SK-N-SH (cell line): ENCODE measurements around the gene ABCB7. TPM values are rescaled to one million over a fixed set of nuclear protein-coding genes. Genes with fewer than 3 reads are reported as not detected.

ENCODE experiments used
- CTCF ChIA-PET: fragments of 300-600, 350-600 bp; formaldehyde crosslinking; extraction: SDS; loops from one replicate; lab custom pipeline; 2021; lab: Yijun Ruan, JAX
- POLR2A ChIA-PET: fragments of 350-600 bp; sonication (Branson Sonifier 250); formaldehyde crosslinking; extraction: SDS; loops from one replicate; lab custom pipeline; 2020; ENCODE audit warnings: antibody characterized with exemption, inconsistent platforms; lab: Yijun Ruan, JAX
- DNase-seq: peaks from one replicate; pipeline ENCODE4 v3.0.0; 2012
- H2AFZ ChIP-seq: fragments of 200-600 bp; sonication (generic); 2 replicates; pipeline ENCODE4 v1.8.1; 2016; ENCODE audit warnings: antibody characterized with exemption, mild to moderate bottlenecking, low read depth
- H3F3A ChIP-seq: fragments of 200-600 bp; sonication (generic); replicated peaks from 2 replicates; pipeline ENCODE3; 2016; ENCODE audit warnings: antibody characterized with exemption, mild to moderate bottlenecking; ENCODE audit not compliant: insufficient read depth
- H3K27ac ChIP-seq, 2 experiments: fragments of 200-500 bp in 1 of 2; fragments of 200-600 bp in 1 of 2; sonication (Bioruptor generic) in 1 of 2; sonication (generic), shearing (Covaris generic) in 1 of 2; 2 replicates each; pipeline versions ENCODE4 v1.5.1 to v1.6.1; 2014 to 2016; ENCODE audit warnings: low read depth in 2 of 2, inconsistent platforms in 1 of 2, low read length in 1 of 2, mild to moderate bottlenecking in 1 of 2, mixed read lengths in 1 of 2
- H3K27me3 ChIP-seq: fragments of 200-600 bp; sonication (generic), shearing (Covaris generic); 2 replicates; pipeline ENCODE4 v1.6.1; 2016; ENCODE audit warnings: mixed run types; ENCODE audit not compliant: insufficient read depth
- H3K36me3 ChIP-seq, 2 experiments: fragments of 200-500 bp in 1 of 2; fragments of 200-600 bp in 1 of 2; sonication (Bioruptor generic) in 1 of 2; sonication (generic) in 1 of 2; replicated peaks in 1 of 2; 2 replicates each; pipeline versions ENCODE3 to v1.5.1; 2014 to 2016; ENCODE audit warnings: low read length in 1 of 2, mild to moderate bottlenecking in 1 of 2; ENCODE audit not compliant: insufficient read depth in 2 of 2, control insufficient read depth in 1 of 2
- H3K4me1 ChIP-seq, 2 experiments: fragments of 200-500 bp in 1 of 2; fragments of 200-600 bp in 1 of 2; sonication (Bioruptor generic) in 1 of 2; sonication (generic), shearing (Covaris generic) in 1 of 2; 2 replicates each; pipeline versions ENCODE4 v1.5.1 to v1.6.1; 2014 to 2016; ENCODE audit warnings: low read depth in 1 of 2, low read length in 1 of 2, mixed run types in 1 of 2; ENCODE audit not compliant: insufficient read depth in 2 of 2, control insufficient read depth in 1 of 2
- H3K4me2 ChIP-seq: fragments of 200-600 bp; sonication (generic), shearing (Covaris generic); 2 replicates; pipeline ENCODE4 v1.6.1; 2017; ENCODE audit warnings: mixed run types
- H3K4me3 ChIP-seq, 2 experiments: fragments of 200-500 bp in 1 of 2; fragments of 200-600 bp in 1 of 2; sonication (Bioruptor generic) in 1 of 2; sonication (generic), shearing (Covaris generic) in 1 of 2; 2 replicates each; pipeline versions ENCODE4 v1.5.1 to v1.8.1; 2014 to 2016; ENCODE audit warnings: low read depth in 2 of 2, inconsistent platforms in 1 of 2, low read length in 1 of 2, mild to moderate bottlenecking in 1 of 2, mixed read lengths in 1 of 2, moderate library complexity in 1 of 2
- H3K79me2 ChIP-seq: fragments of 200-600 bp; sonication (generic); 2 replicates; pipeline ENCODE4 v1.8.1; 2017; ENCODE audit warnings: mild to moderate bottlenecking; ENCODE audit not compliant: insufficient read depth
- H3K9ac ChIP-seq: fragments of 200-600 bp; sonication (generic); 2 replicates; pipeline ENCODE4 v1.6.1; 2017; ENCODE audit warnings: mixed run types
- H3K9me2 ChIP-seq: fragments of 200-600 bp; sonication (generic); 2 replicates; pipeline ENCODE4 v1.6.1; 2017; ENCODE audit warnings: mixed run types
- H3K9me3 ChIP-seq: fragments of 200-600 bp; sonication (generic); 2 replicates; pipeline ENCODE4 v1.6.1; 2017; ENCODE audit warnings: mixed run types, mild to moderate bottlenecking, moderate library complexity
- H4K20me1 ChIP-seq: fragments of 200-600 bp; sonication (generic); 2 replicates; pipeline ENCODE4 v1.6.1; 2017; ENCODE audit warnings: mild to moderate bottlenecking, mixed run types; ENCODE audit not compliant: insufficient read depth
- CHD2 ChIP-seq: fragments of 150-350 bp; IDR thresholded peaks from 2 replicates; pipeline ENCODE4 v1.6.1; 2018; ENCODE audit warnings: low read length; ENCODE audit not compliant: partially characterized antibody
- ELF1 ChIP-seq: IDR thresholded peaks from 2 replicates; pipeline ENCODE4 v1.4.0; 2012
- EZH2phosphoT487 ChIP-seq: fragments of 200-600 bp; sonication (generic); IDR thresholded peaks from 2 replicates; pipeline ENCODE4 v1.6.1; 2017; ENCODE audit warnings: low read depth, mixed run types, mild to moderate bottlenecking, antibody characterized with exemption, moderate library complexity, borderline replicate concordance
- FOSL2 ChIP-seq: IDR thresholded peaks from 2 replicates; pipeline ENCODE4 v1.4.0; 2012; ENCODE audit warnings: low read depth, mild to moderate bottlenecking, moderate library complexity, borderline replicate concordance
- FOXM1 ChIP-seq: IDR thresholded peaks from 2 replicates; pipeline ENCODE4 v1.4.0; 2012; ENCODE audit warnings: low read depth, mild to moderate bottlenecking
- GABPA ChIP-seq: IDR thresholded peaks from 2 replicates; pipeline ENCODE4 v1.4.0; 2012; ENCODE audit warnings: low read depth, mild to moderate bottlenecking
- MEF2A ChIP-seq: IDR thresholded peaks from 2 replicates; pipeline ENCODE4 v1.4.0; 2012; ENCODE audit warnings: low read depth, borderline replicate concordance
- MXI1 ChIP-seq: IDR thresholded peaks from 2 replicates; pipeline ENCODE4 v1.6.1; 2012; ENCODE audit warnings: mild to moderate bottlenecking, low read depth, low read length, improper control_type of control experiment
- NFIC ChIP-seq: IDR thresholded peaks from 2 replicates; pipeline ENCODE4 v1.4.0; 2012; ENCODE audit warnings: borderline replicate concordance
- RAD21 ChIP-seq: IDR thresholded peaks from 2 replicates; pipeline ENCODE4 v1.6.1; 2012; ENCODE audit warnings: mild to moderate bottlenecking, low read length
- SIN3A ChIP-seq: IDR thresholded peaks from 2 replicates; pipeline ENCODE4 v1.6.1; 2012; ENCODE audit warnings: low read depth, mild to moderate bottlenecking, low read length, moderate library complexity, borderline replicate concordance
- SMC3 ChIP-seq: IDR thresholded peaks from 2 replicates; pipeline ENCODE4 v1.6.1; 2012; ENCODE audit warnings: low read depth, low read length, improper control_type of control experiment
- TEAD4 ChIP-seq: IDR thresholded peaks from 2 replicates; pipeline ENCODE4 v1.4.0; 2012; ENCODE audit warnings: mild to moderate bottlenecking, borderline replicate concordance; ENCODE audit not compliant: insufficient read depth
- YY1 ChIP-seq: IDR thresholded peaks from 2 replicates; pipeline ENCODE4 v1.4.0; 2012; ENCODE audit warnings: low read depth, mild to moderate bottlenecking
- WGBS: methylation state at CpG from one replicate; pipeline ENCODE4 v1.1.6; 2017; ENCODE audit warnings: low lambda C conversion rate; 5-methylcytosine and 5-hydroxymethylcytosine counted together
- polyA plus RNA-seq, 3 experiments: library from polyadenylated mRNA; depleted of rRNA; stranded (reverse); fragments of >200 nt; gene quantifications; 2 replicates each; pipeline ENCODE4 v1.2.3, GENCODE V29; 2012
- TF ChIP-seq, protein P1 (sequence below): IDR thresholded peaks from 2 replicates; pipeline ENCODE4 v1.6.1; 2012; ENCODE audit warnings: mild to moderate bottlenecking, low read depth, low read length, moderate library complexity
- TF ChIP-seq, protein P2 (sequence below): fragments of 150-350 bp; IDR thresholded peaks from 2 replicates; pipeline ENCODE4 v1.6.1; 2016; ENCODE audit warnings: mild to moderate bottlenecking, low read depth, low read length
- TF ChIP-seq, protein P3 (sequence below): IDR thresholded peaks from 2 replicates; pipeline ENCODE4 v1.4.0; 2012; ENCODE audit warnings: low read depth, borderline replicate concordance
- TF ChIP-seq, protein P4 (sequence below): IDR thresholded peaks from 2 replicates; pipeline ENCODE4 v1.4.0; 2012; ENCODE audit warnings: low read depth

ABCB7 gene
- polyA plus RNA-seq, 1 of the 3 experiments (the other 2 are of a cell fraction) = 20.4 TPM

DNA sequence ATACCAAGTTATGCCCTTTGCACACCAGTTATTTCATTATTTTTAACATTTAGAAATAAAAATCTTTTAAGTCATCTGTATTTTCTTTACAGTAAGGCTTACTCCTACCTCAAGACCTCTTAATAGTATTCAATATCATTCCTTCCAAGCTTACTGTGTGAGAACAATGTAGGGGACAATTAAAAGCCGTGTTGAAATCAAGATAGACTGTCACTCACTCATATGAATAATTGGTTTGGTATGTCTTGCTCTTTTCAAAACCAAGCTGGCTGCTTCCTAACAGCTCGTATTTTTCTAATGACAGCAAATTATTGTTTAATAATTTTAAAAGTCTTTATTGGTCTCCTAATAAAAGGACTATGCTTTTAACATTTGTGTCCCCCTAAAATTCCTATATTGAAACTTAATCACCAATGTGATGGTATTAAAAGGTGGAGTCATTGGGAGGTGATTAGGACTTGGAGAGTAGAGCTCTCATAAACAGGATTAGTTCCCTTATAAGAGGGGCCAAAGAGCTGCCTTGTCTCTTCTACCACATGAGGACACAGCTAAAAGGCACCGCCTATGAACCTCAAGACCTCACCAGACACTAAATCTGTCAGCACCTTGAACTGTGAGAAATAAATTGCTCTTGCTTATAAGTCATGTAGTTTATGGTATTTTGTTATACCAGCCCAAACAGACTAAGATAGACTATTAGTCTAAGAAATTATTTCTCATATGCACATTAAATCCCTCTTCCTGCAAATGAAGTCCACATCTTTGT is 4.1 kb downstream of the ABCB7 start (continued):
- TF ChIP-seq, protein P1, sequence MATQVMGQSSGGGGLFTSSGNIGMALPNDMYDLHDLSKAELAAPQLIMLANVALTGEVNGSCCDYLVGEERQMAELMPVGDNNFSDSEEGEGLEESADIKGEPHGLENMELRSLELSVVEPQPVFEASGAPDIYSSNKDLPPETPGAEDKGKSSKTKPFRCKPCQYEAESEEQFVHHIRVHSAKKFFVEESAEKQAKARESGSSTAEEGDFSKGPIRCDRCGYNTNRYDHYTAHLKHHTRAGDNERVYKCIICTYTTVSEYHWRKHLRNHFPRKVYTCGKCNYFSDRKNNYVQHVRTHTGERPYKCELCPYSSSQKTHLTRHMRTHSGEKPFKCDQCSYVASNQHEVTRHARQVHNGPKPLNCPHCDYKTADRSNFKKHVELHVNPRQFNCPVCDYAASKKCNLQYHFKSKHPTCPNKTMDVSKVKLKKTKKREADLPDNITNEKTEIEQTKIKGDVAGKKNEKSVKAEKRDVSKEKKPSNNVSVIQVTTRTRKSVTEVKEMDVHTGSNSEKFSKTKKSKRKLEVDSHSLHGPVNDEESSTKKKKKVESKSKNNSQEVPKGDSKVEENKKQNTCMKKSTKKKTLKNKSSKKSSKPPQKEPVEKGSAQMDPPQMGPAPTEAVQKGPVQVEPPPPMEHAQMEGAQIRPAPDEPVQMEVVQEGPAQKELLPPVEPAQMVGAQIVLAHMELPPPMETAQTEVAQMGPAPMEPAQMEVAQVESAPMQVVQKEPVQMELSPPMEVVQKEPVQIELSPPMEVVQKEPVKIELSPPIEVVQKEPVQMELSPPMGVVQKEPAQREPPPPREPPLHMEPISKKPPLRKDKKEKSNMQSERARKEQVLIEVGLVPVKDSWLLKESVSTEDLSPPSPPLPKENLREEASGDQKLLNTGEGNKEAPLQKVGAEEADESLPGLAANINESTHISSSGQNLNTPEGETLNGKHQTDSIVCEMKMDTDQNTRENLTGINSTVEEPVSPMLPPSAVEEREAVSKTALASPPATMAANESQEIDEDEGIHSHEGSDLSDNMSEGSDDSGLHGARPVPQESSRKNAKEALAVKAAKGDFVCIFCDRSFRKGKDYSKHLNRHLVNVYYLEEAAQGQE = no peak
- no peak for TF ChIP-seq GABPA
- TF ChIP-seq, protein P2, sequence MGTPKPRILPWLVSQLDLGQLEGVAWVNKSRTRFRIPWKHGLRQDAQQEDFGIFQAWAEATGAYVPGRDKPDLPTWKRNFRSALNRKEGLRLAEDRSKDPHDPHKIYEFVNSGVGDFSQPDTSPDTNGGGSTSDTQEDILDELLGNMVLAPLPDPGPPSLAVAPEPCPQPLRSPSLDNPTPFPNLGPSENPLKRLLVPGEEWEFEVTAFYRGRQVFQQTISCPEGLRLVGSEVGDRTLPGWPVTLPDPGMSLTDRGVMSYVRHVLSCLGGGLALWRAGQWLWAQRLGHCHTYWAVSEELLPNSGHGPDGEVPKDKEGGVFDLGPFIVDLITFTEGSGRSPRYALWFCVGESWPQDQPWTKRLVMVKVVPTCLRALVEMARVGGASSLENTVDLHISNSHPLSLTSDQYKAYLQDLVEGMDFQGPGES = no peak

DNA sequence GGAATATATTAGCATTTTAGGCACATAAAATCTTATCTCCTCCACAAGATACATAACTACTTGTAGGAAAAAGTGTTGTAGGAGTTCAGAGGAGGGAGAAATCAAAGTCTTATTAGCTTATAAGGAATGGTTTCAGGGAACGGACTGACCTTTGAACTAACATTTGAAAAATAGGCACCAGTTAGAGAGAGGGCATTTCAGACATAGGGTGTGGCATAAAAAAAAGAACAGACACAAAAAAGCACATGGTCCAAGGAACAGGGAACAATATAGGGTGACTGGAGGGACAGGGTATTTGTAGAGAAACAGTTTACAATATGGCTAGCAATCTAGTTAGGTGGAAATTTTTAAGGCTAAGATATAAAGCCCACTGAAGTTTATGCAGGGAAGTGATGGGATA is 6.4 kb downstream of the ABCB7 start:
- WGBS = 92% methylated on average over 1 of the region's 1 CpG
- H3K4me2 ChIP-seq = no peak overlapping the region
- no peak overlapping the region for H3K9ac ChIP-seq
- no peak for DNase-seq
- no peaks in the 10 kb centered on the region for H3K9me3 ChIP-seq
- H2AFZ ChIP-seq = no peak overlapping the region
- H3K4me1 ChIP-seq = no peaks in the 10 kb centered on the region; a peak in 1 of 4 replicates
- no peaks in the 10 kb centered on the region for H4K20me1 ChIP-seq
- H3K9me2 ChIP-seq = no peaks in the 10 kb centered on the region
- POLR2A ChIA-PET = no interaction called here
- H3K36me3 ChIP-seq = peaks cover 2 to 6% of the 10 kb centered on the region in 2 experiments
- no peaks in the 10 kb centered on the region for H3F3A ChIP-seq
- TF ChIP-seq NFIC (no peak), MEF2A (no peak), MXI1 (no peak), YY1 (no peak), GABPA (no peak), FOSL2 (no peak), SMC3 (no peak), SIN3A (no peak), ELF1 (no peak), CHD2 (no peak), RAD21 (no peak), FOXM1 (no peak), TEAD4 (no peak), EZH2phosphoT487 (no peak)
- TF ChIP-seq, protein P3, sequence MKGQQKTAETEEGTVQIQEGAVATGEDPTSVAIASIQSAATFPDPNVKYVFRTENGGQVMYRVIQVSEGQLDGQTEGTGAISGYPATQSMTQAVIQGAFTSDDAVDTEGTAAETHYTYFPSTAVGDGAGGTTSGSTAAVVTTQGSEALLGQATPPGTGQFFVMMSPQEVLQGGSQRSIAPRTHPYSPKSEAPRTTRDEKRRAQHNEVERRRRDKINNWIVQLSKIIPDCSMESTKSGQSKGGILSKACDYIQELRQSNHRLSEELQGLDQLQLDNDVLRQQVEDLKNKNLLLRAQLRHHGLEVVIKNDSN = no peak
- TF ChIP-seq, protein P4, sequence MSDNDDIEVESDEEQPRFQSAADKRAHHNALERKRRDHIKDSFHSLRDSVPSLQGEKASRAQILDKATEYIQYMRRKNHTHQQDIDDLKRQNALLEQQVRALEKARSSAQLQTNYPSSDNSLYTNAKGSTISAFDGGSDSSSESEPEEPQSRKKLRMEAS = no peak
- TF ChIP-seq, protein P2 = no peak
- H3K27ac ChIP-seq = no peak overlapping the region
- peaks cover 9% of the 10 kb centered on the region; the same call in 1 of the 2 replicates for H3K79me2 ChIP-seq
- no peak overlapping the region for H3K4me3 ChIP-seq
- CTCF ChIA-PET = no interaction called here
- no peaks in the 10 kb centered on the region for H3K27me3 ChIP-seq
